ENCODE results near the gene NFIA.

NFIA gene

GRCh38 chr1:61152469-61153105 is 70.2 kb downstream of the NFIA start:
- no peak for DNase-seq (ENCODE audit: low spot score)

- DNase-seq (ENCODE audit: low spot score): no peak
Measured at GRCh38 chr1:61156576-61157467, 74.5 kb downstream of the NFIA start.

GRCh38 chr1:61157468-61157987 is 75.2 kb downstream of the NFIA start:
- DNase-seq (ENCODE audit: low spot score): peak; percentile 13

GRCh38 chr1:61158591-61158990 is 76.2 kb downstream of the NFIA start:
- no peak for DNase-seq (ENCODE audit: low spot score)

GRCh38 chr1:61160526-61160925 is 78.2 kb downstream of the NFIA start:
- no peak for DNase-seq (ENCODE audit: low spot score)

GRCh38 chr1:61162520-61163258 is 80.3 kb downstream of the NFIA start:
- no peak for DNase-seq (ENCODE audit: low spot score)

- DNase-seq (ENCODE audit: low spot score): no peak
Measured at GRCh38 chr1:61163355-61163754, 81.0 kb downstream of the NFIA start.

- no peak for DNase-seq (ENCODE audit: low spot score)
Measured at GRCh38 chr1:61165402-61165801, 83.0 kb downstream of the NFIA start.

- no peak for DNase-seq (ENCODE audit: low spot score)
Measured at GRCh38 chr1:61167309-61167708, 84.9 kb downstream of the NFIA start.

GRCh38 chr1:61169045-61169444 is 86.7 kb downstream of the NFIA start:
- no peak for DNase-seq (ENCODE audit: low spot score)

GRCh38 chr1:61169634-61170033 is 87.3 kb downstream of the NFIA start:
- no peak for DNase-seq (ENCODE audit: low spot score)

GRCh38 chr1:61170328-61171238 is 88.2 kb downstream of the NFIA start:
- DNase-seq (ENCODE audit: low spot score): no peak

- no peak for DNase-seq (ENCODE audit: low spot score)
Measured at GRCh38 chr1:61171346-61171745, 89.0 kb downstream of the NFIA start.

GRCh38 chr1:61171974-61172373 is 89.6 kb downstream of the NFIA start:
- no peak for DNase-seq (ENCODE audit: low spot score)

- no peak for DNase-seq (ENCODE audit: low spot score)
Measured at GRCh38 chr1:61173118-61173517, 90.8 kb downstream of the NFIA start.

- no peak for DNase-seq (ENCODE audit: low spot score)
Measured at GRCh38 chr1:61174060-61174795, 91.9 kb downstream of the NFIA start.

GRCh38 chr1:61175976-61176375 is 93.6 kb downstream of the NFIA start:
- no peak for DNase-seq (ENCODE audit: low spot score)

- DNase-seq (ENCODE audit: low spot score): no peak
Measured at GRCh38 chr1:61181067-61182038, 99.0 kb downstream of the NFIA start.

- DNase-seq (ENCODE audit: low spot score): no peak
Measured at GRCh38 chr1:61182049-61182448, 99.7 kb downstream of the NFIA start.

GRCh38 chr1:61182480-61182879 is 100.1 kb downstream of the NFIA start:
- DNase-seq (ENCODE audit: low spot score): no peak

Data from HuH-7.5 (cell line).